ENCODE data around the gene PSME3IP1. TPM values are rescaled to one million over a fixed set of nuclear protein-coding genes. Genes with fewer than 3 reads are reported as not detected.

PSME3IP1 gene
- total and polyA plus RNA-seq, 9 of the 15 experiments (the other 6 are each of a cell fraction or from before 2014, with no cell fraction given), result 63.8 to 187 (median 142) TPM

DNA sequence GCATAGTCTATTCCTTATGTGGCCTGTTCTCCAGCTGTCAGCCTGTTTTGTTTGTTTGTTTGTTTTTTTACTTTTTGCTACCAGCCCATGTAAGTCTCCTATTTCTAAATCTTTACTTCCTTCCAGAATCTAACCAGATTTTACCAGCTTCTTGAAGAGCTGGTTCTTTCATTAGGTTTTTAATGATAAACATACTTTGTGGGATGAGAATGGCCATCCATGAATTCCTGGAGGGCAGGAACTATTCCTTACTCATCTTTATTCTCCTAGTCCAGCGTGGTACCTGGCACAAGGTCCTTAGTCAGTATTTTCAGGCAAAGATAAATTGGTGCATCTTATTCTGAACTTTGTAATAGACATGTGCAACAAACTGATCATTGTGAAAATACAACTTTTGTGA is 17.6 kb upstream of the PSME3IP1 start (continued):
- TF ChIP-seq BMI1 (IDR thresholded peaks at IDR 0.05; ENCODE audit: low read length), result no peak
- no peak for TF ChIP-seq ZBTB17 (CRISPR knock-in tag; IDR thresholded peaks at IDR 0.05)
- TF ChIP-seq, protein P1, sequence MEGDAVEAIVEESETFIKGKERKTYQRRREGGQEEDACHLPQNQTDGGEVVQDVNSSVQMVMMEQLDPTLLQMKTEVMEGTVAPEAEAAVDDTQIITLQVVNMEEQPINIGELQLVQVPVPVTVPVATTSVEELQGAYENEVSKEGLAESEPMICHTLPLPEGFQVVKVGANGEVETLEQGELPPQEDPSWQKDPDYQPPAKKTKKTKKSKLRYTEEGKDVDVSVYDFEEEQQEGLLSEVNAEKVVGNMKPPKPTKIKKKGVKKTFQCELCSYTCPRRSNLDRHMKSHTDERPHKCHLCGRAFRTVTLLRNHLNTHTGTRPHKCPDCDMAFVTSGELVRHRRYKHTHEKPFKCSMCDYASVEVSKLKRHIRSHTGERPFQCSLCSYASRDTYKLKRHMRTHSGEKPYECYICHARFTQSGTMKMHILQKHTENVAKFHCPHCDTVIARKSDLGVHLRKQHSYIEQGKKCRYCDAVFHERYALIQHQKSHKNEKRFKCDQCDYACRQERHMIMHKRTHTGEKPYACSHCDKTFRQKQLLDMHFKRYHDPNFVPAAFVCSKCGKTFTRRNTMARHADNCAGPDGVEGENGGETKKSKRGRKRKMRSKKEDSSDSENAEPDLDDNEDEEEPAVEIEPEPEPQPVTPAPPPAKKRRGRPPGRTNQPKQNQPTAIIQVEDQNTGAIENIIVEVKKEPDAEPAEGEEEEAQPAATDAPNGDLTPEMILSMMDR (IDR thresholded peaks at IDR 0.05 in 2 of 3, conservative IDR thresholded peaks at IDR 0.05 in 1 of 3; ENCODE audit: insufficient read depth in 2 of 3, low read depth in 1 of 3, low read length in 3 of 3), result no peak
- no peak for TF ChIP-seq NR2C2 (CRISPR knock-in tag; IDR thresholded peaks at IDR 0.05)
- no peak for TF ChIP-seq NR2C2 (tag; IDR thresholded peaks at IDR 0.05)
- TF ChIP-seq KLF10 (CRISPR knock-in tag; IDR thresholded peaks at IDR 0.05), result no peak
- no peak for TF ChIP-seq ZC3H11A (IDR thresholded peaks at IDR 0.05; ENCODE audit: low read depth, low read length)
- TF ChIP-seq CTBP1 (IDR thresholded peaks at IDR 0.05; ENCODE audit: borderline replicate concordance), result no peak
- no peak for TF ChIP-seq SPI1 (IDR thresholded peaks at IDR 0.05; ENCODE audit: borderline replicate concordance, low read depth, low read length)
- TF ChIP-seq, protein P2, sequence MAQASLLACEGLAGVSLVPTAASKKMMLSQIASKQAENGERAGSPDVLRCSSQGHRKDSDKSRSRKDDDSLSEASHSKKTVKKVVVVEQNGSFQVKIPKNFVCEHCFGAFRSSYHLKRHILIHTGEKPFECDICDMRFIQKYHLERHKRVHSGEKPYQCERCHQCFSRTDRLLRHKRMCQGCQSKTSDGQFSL (CRISPR knock-in tag; IDR thresholded peaks at IDR 0.05), result no peak
- TF ChIP-seq, protein P2 (tag; IDR thresholded peaks at IDR 0.05), result no peak
- TF ChIP-seq, protein P3, sequence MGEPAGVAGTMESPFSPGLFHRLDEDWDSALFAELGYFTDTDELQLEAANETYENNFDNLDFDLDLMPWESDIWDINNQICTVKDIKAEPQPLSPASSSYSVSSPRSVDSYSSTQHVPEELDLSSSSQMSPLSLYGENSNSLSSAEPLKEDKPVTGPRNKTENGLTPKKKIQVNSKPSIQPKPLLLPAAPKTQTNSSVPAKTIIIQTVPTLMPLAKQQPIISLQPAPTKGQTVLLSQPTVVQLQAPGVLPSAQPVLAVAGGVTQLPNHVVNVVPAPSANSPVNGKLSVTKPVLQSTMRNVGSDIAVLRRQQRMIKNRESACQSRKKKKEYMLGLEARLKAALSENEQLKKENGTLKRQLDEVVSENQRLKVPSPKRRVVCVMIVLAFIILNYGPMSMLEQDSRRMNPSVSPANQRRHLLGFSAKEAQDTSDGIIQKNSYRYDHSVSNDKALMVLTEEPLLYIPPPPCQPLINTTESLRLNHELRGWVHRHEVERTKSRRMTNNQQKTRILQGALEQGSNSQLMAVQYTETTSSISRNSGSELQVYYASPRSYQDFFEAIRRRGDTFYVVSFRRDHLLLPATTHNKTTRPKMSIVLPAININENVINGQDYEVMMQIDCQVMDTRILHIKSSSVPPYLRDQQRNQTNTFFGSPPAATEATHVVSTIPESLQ (CRISPR knock-in tag; IDR thresholded peaks at IDR 0.05), result no peak

Data from K562 (cell line).